HepG2 (cell line): ENCODE results near the gene TBC1D22A. TPM values are rescaled to one million over a fixed set of nuclear protein-coding genes. Genes with fewer than 3 reads are reported as not detected.
A peak's percentile ranks its signal among the peaks of the same experiment; 100 is the strongest.

Experiments used
- ATF7-NPFF ChIP-seq: sonication (generic); formaldehyde crosslinking; IDR thresholded peaks from 2 replicates; pipeline ENCODE4 v1.8.1; 2023; ENCODE audit warnings: mild to moderate bottlenecking, low read depth, missing genetic modification reagents, moderate library complexity
- ELF3 ChIP-seq: IDR thresholded peaks from 2 replicates; pipeline ENCODE4 v1.6.1; 2016; ENCODE audit warnings: missing genetic modification reagents, missing compliant biosample characterization
- FOXP1 ChIP-seq, 2 experiments: fragments of 450-650 bp in 1 of 2; IDR thresholded peaks; 2 replicates each; pipeline ENCODE4 v1.6.1; 2017 to 2018; ENCODE audit warnings: antibody characterized with exemption in 1 of 2
- JUNB ChIP-seq: sonication (generic); formaldehyde crosslinking; IDR thresholded peaks from 2 replicates; pipeline ENCODE4 v1.8.0; 2022; ENCODE audit warnings: missing genetic modification reagents, mild to moderate bottlenecking, borderline replicate concordance
- JUND ChIP-seq: sonication (generic); formaldehyde crosslinking; IDR thresholded peaks from 2 replicates; pipeline ENCODE4 v1.8.0; 2022; ENCODE audit warnings: mild to moderate bottlenecking, missing genetic modification reagents
- KAT7 ChIP-seq: IDR thresholded peaks from 2 replicates; pipeline ENCODE4 v1.6.1; 2018; ENCODE audit warnings: borderline replicate concordance, missing compliant biosample characterization
- MTA1 ChIP-seq: sonication (generic); formaldehyde crosslinking; IDR thresholded peaks from 2 replicates; pipeline ENCODE4 v1.4.0; 2020; ENCODE audit warnings: missing genetic modification reagents, mild to moderate bottlenecking, borderline replicate concordance
- NAIF1 ChIP-seq: sonication (generic); formaldehyde crosslinking; IDR thresholded peaks from 2 replicates; pipeline ENCODE4 v1.5.0; 2020; ENCODE audit warnings: mild to moderate bottlenecking, missing genetic modification reagents, borderline replicate concordance
- NFIB ChIP-seq: sonication (generic); formaldehyde crosslinking; IDR thresholded peaks from 2 replicates; pipeline ENCODE4 v1.9.0; 2021; ENCODE audit warnings: missing genetic modification reagents, mild to moderate bottlenecking, borderline replicate concordance
- NR2F1 ChIP-seq, 2 experiments: fragments of 450-650 bp in 1 of 2; formaldehyde crosslinking in 1 of 2; IDR thresholded peaks; 2 replicates each; pipeline versions ENCODE4 v1.5.0 to v1.6.1; 2016 to 2020; ENCODE audit warnings: mild to moderate bottlenecking in 1 of 2, missing compliant biosample characterization in 1 of 2, missing genetic modification reagents in 1 of 2, moderate library complexity in 1 of 2
- RFXANK ChIP-seq: IDR thresholded peaks from 2 replicates; pipeline ENCODE4 v1.6.1; 2016
- SMAD1 ChIP-seq: sonication (generic); formaldehyde crosslinking; IDR thresholded peaks from 2 replicates; pipeline ENCODE4 v1.4.0; 2020; ENCODE audit warnings: missing genetic modification reagents, low read depth, mild to moderate bottlenecking, borderline replicate concordance
- SYNCRIP ChIP-seq: fragments of 200-400 bp; formaldehyde crosslinking; IDR thresholded peaks from 2 replicates; pipeline ENCODE4 v1.6.1; 2018; ENCODE audit warnings: mild to moderate bottlenecking, low read depth, low read length; ENCODE audit not compliant: insufficient read depth
- TAF1 ChIP-seq: sonication (generic); formaldehyde crosslinking; IDR thresholded peaks from 2 replicates; pipeline ENCODE4 v1.4.0; 2020; ENCODE audit warnings: missing genetic modification reagents
- TCF12 ChIP-seq, 2 experiments: fragments of 450-650 bp in 1 of 2; sonication (generic) in 1 of 2; formaldehyde crosslinking in 1 of 2; IDR thresholded peaks; 2 replicates each; pipeline versions ENCODE4 v1.6.1 to v1.8.0; 2017 to 2022; ENCODE audit warnings: antibody characterized with exemption in 1 of 2, mild to moderate bottlenecking in 1 of 2, missing genetic modification reagents in 1 of 2, moderate library complexity in 1 of 2
- ZBTB21 ChIP-seq: sonication (generic); formaldehyde crosslinking; IDR thresholded peaks from 2 replicates; pipeline ENCODE4 v1.4.0; 2020; ENCODE audit warnings: missing genetic modification reagents
- ZBTB8A ChIP-seq: sonication (generic); formaldehyde crosslinking; IDR thresholded peaks from 2 replicates; pipeline ENCODE4 v1.4.0; 2020; ENCODE audit warnings: mild to moderate bottlenecking, low read depth, missing genetic modification reagents, borderline replicate concordance
- ZNF20 ChIP-seq: sonication (generic); formaldehyde crosslinking; IDR thresholded peaks from 2 replicates; pipeline ENCODE4 v1.4.0; 2020; ENCODE audit warnings: mild to moderate bottlenecking, moderate library complexity, missing genetic modification reagents
- ZNF34 ChIP-seq: sonication (generic); formaldehyde crosslinking; IDR thresholded peaks from 2 replicates; pipeline ENCODE4 v1.4.0; 2020; ENCODE audit warnings: mild to moderate bottlenecking, missing genetic modification reagents, borderline replicate concordance
- ZNF720 ChIP-seq: sonication (generic); formaldehyde crosslinking; IDR thresholded peaks from 2 replicates; pipeline ENCODE4 v1.4.0; 2020; ENCODE audit warnings: missing genetic modification reagents
- polyA plus RNA-seq, 8 experiments: library from polyadenylated mRNA; depleted of rRNA in 3 of 8; stranded (reverse) in 7 of 8; unstranded in 1 of 8; fragments of >200 nt; fragmentation: Illumina TruSeq in 4 of 8; extraction: Trizol in 4 of 8; gene quantifications; 2 replicates each; pipeline versions ENCODE4 v1.2.1 to v1.2.3, GENCODE V29; 2011 to 2016; ENCODE audit warnings: low read depth in 4 of 8, missing spikeins in 1 of 8, mixed read lengths in 1 of 8; ENCODE audit not compliant: insufficient read depth in 1 of 8
- total RNA-seq, 5 experiments: library from RNA; depleted of rRNA; stranded (reverse); fragments of >200 nt; fragmentation: Illumina TruSeq; extraction: Trizol; gene quantifications; 2 replicates each; pipeline ENCODE4 v1.2.3, GENCODE V29; 2016; ENCODE audit warnings: low read depth in 1 of 5
- TF ChIP-seq, protein P1 (sequence below): sonication (generic); formaldehyde crosslinking; IDR thresholded peaks from 2 replicates; pipeline ENCODE4 v1.5.0; 2020; ENCODE audit warnings: mild to moderate bottlenecking, missing genetic modification reagents
- TF ChIP-seq, protein P2 (sequence below): sonication (generic); formaldehyde crosslinking; IDR thresholded peaks from 2 replicates; pipeline ENCODE4 v1.5.0; 2020; ENCODE audit warnings: mild to moderate bottlenecking, missing genetic modification reagents
- TF ChIP-seq, protein P3 (sequence below): sonication (generic); formaldehyde crosslinking; IDR thresholded peaks from 2 replicates; pipeline ENCODE4 v1.4.0; 2020; ENCODE audit warnings: missing genetic modification reagents
- TF ChIP-seq, protein P4 (sequence below): sonication (generic); formaldehyde crosslinking; IDR thresholded peaks from 2 replicates; pipeline ENCODE4 v1.4.0; 2020; ENCODE audit warnings: mild to moderate bottlenecking, low read depth, missing genetic modification reagents

The TBC1D22A gene
- total and polyA plus RNA-seq, 2 of the 13 experiments (the other 11 are each of a cell fraction or from before 2014, with no cell fraction given) = 17.3 to 18.0 TPM

DNA sequence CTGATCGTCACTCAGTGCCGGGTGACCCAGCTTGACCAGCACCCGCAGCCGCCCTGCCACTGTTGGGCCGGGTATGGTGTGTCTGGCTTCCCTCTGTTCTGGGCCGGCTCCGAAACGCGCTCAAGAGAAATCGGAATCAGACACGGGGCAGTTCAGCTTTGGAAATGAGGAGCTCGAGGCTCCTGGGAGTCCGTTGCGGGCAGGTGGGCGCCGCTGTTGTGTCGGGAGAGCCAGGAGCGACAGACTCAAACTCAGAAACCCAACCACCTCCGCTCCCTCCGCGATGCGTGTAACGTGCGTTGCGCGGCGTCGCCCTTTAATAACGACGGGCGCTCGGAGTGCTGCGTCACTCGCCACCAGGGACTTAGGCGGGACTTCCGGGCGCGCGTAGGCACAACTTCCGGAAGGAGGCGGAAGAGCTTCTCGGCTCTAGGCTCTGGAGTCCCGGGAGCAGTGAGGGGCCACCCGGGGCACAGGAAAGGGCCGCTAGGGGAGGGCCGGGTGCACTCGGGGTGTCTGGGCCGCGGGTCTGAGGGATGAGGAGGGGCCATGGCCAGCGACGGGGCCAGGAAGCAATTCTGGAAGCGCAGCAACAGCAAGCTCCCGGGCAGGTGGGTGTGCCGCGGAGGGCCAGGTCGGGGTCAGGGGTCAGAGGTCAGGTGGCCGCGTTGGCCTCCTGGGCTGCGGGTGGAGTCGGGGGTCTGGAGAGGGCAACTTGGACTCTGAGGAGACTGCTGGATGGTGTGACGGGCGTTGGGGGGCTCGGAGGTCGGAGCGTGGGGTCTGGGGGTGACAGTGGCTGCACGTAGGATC lies at the start of gene TBC1D22A (continued):
- TF ChIP-seq, protein P1, sequence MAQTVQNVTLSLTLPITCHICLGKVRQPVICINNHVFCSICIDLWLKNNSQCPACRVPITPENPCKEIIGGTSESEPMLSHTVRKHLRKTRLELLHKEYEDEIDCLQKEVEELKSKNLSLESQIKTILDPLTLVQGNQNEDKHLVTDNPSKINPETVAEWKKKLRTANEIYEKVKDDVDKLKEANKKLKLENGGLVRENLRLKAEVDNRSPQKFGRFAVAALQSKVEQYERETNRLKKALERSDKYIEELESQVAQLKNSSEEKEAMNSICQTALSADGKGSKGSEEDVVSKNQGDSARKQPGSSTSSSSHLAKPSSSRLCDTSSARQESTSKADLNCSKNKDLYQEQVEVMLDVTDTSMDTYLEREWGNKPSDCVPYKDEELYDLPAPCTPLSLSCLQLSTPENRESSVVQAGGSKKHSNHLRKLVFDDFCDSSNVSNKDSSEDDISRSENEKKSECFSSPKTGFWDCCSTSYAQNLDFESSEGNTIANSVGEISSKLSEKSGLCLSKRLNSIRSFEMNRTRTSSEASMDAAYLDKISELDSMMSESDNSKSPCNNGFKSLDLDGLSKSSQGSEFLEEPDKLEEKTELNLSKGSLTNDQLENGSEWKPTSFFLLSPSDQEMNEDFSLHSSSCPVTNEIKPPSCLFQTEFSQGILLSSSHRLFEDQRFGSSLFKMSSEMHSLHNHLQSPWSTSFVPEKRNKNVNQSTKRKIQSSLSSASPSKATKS (CRISPR knock-in tag) = no peak
- TF ChIP-seq ZBTB8A (CRISPR knock-in tag) (no peak), ZNF34 (CRISPR knock-in tag) (no peak), TCF12 (IDR thresholded peaks at IDR 0.05) (no peak), TCF12 (CRISPR knock-in tag; IDR thresholded peaks at IDR 0.05) (0 out of 2 replicates have a peak, but pooled peaks have one; percentile 84), TAF1 (peak; percentile 91), SYNCRIP (no peak), RFXANK (CRISPR knock-in tag) (no peak; the same call in 1 of the 2 replicates), NFIB (CRISPR knock-in tag) (no peak), NAIF1 (CRISPR knock-in tag) (peak; percentile 81; the same call in 1 of the 2 replicates), NR2F1 (CRISPR knock-in tag; IDR thresholded peaks at IDR 0.05) (peak; percentile 91 to 99), ELF3 (CRISPR knock-in tag) (peak; percentile 89), ATF7-NPFF (CRISPR knock-in tag) (peak; percentile 70), JUNB (CRISPR knock-in tag) (no peak; the same call in 1 of the 2 replicates), MTA1 (CRISPR knock-in tag) (peak; percentile 50; the same call in 1 of the 2 replicates), JUND (CRISPR knock-in tag) (no peak), ZNF20 (no peak), KAT7 (CRISPR knock-in tag) (peak; percentile 76; the same call in 1 of the 2 replicates), ZBTB21 (CRISPR knock-in tag) (peak; percentile 91), FOXP1 (IDR thresholded peaks at IDR 0.05) (no peak), FOXP1 (CRISPR knock-in tag; IDR thresholded peaks at IDR 0.05) (0 out of 2 replicates have a peak, but pooled peaks have one; percentile 49), ZNF720 (CRISPR knock-in tag) (peak; percentile 64; the same call in 1 of the 2 replicates), SMAD1 (CRISPR knock-in tag) (0 out of 2 replicates have a peak, but pooled peaks have one; percentile 42)
- TF ChIP-seq, protein P2, sequence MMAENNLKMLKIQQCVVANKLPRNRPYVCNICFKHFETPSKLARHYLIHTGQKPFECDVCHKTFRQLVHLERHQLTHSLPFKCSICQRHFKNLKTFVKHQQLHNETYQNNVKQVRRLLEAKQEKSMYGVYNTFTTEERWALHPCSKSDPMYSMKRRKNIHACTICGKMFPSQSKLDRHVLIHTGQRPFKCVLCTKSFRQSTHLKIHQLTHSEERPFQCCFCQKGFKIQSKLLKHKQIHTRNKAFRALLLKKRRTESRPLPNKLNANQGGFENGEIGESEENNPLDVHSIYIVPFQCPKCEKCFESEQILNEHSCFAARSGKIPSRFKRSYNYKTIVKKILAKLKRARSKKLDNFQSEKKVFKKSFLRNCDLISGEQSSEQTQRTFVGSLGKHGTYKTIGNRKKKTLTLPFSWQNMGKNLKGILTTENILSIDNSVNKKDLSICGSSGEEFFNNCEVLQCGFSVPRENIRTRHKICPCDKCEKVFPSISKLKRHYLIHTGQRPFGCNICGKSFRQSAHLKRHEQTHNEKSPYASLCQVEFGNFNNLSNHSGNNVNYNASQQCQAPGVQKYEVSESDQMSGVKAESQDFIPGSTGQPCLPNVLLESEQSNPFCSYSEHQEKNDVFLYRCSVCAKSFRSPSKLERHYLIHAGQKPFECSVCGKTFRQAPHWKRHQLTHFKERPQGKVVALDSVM (CRISPR knock-in tag) = 0 out of 2 replicates have a peak, but pooled peaks have one; percentile 8
- TF ChIP-seq, protein P3, sequence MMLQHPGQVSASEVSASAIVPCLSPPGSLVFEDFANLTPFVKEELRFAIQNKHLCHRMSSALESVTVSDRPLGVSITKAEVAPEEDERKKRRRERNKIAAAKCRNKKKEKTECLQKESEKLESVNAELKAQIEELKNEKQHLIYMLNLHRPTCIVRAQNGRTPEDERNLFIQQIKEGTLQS (CRISPR knock-in tag) = 0 out of 2 replicates have a peak, but pooled peaks have one; percentile 41
- TF ChIP-seq, protein P4, sequence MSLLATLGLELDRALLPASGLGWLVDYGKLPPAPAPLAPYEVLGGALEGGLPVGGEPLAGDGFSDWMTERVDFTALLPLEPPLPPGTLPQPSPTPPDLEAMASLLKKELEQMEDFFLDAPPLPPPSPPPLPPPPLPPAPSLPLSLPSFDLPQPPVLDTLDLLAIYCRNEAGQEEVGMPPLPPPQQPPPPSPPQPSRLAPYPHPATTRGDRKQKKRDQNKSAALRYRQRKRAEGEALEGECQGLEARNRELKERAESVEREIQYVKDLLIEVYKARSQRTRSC (CRISPR knock-in tag) = no peak
